DOHH2 (cell line): ENCODE measurements around the gene DRC3.

Experiments
- EZH2phosphoT487 ChIP-seq: fragments of 200-600 bp; sonication (generic); IDR thresholded peaks from 2 replicates; pipeline ENCODE4 v1.6.1; 2017; ENCODE audit warnings: borderline replicate concordance, mild to moderate bottlenecking, antibody characterized with exemption, low read length, moderate library complexity, mixed read lengths
- TF ChIP-seq, protein P1 (sequence below): fragments of 200-600 bp; sonication (generic); IDR thresholded peaks from one replicate; pipeline ENCODE4 v1.5.1; 2014; ENCODE audit warnings: antibody characterized with exemption, mild to moderate bottlenecking, low read depth, low read length; ENCODE audit not compliant: poor library complexity, severe bottlenecking

- TF ChIP-seq, protein P1, sequence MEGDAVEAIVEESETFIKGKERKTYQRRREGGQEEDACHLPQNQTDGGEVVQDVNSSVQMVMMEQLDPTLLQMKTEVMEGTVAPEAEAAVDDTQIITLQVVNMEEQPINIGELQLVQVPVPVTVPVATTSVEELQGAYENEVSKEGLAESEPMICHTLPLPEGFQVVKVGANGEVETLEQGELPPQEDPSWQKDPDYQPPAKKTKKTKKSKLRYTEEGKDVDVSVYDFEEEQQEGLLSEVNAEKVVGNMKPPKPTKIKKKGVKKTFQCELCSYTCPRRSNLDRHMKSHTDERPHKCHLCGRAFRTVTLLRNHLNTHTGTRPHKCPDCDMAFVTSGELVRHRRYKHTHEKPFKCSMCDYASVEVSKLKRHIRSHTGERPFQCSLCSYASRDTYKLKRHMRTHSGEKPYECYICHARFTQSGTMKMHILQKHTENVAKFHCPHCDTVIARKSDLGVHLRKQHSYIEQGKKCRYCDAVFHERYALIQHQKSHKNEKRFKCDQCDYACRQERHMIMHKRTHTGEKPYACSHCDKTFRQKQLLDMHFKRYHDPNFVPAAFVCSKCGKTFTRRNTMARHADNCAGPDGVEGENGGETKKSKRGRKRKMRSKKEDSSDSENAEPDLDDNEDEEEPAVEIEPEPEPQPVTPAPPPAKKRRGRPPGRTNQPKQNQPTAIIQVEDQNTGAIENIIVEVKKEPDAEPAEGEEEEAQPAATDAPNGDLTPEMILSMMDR, result no peak
- TF ChIP-seq EZH2phosphoT487, result no peak
Measured at GRCh38 chr17:18016426-18016825, 43.8 kb downstream of the DRC3 start.
